Loucy (cell line): ENCODE measurements around the gene NIPAL3.

Experiments used
- EZH2phosphoT487 ChIP-seq: fragments of 200-600 bp; IDR thresholded peaks from 2 replicates; pipeline ENCODE4 v1.6.1; 2018; ENCODE audit warnings: antibody characterized with exemption, mild to moderate bottlenecking, moderate library complexity, borderline replicate concordance
- TF ChIP-seq, protein P1 (sequence below): fragments of 200-600 bp; sonication (generic); conservative IDR thresholded peaks from 2 replicates; pipeline ENCODE4 v1.5.1; 2014; ENCODE audit warnings: mild to moderate bottlenecking, antibody characterized with exemption, low read length

DNA sequence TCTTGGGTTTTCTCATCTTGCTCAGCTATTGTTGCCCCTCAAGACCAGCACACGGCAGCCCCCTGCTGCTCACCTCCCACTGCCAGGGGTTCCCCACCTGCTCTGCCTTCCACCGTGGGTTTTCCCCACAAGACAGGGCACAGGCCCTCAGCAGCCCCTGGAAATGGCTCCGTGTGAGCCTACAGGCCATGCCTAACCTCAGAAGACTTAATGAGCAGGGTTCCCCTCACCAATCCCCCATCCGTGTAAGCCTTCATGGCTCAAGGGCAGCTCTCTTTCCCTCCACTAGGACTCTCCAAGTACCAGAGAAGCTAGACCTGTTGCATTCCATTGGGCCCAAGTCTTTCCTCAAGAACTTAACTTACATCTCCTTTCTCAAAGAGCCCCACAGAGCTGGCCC is 68.6 kb downstream of the NIPAL3 start:
- TF ChIP-seq, protein P1, sequence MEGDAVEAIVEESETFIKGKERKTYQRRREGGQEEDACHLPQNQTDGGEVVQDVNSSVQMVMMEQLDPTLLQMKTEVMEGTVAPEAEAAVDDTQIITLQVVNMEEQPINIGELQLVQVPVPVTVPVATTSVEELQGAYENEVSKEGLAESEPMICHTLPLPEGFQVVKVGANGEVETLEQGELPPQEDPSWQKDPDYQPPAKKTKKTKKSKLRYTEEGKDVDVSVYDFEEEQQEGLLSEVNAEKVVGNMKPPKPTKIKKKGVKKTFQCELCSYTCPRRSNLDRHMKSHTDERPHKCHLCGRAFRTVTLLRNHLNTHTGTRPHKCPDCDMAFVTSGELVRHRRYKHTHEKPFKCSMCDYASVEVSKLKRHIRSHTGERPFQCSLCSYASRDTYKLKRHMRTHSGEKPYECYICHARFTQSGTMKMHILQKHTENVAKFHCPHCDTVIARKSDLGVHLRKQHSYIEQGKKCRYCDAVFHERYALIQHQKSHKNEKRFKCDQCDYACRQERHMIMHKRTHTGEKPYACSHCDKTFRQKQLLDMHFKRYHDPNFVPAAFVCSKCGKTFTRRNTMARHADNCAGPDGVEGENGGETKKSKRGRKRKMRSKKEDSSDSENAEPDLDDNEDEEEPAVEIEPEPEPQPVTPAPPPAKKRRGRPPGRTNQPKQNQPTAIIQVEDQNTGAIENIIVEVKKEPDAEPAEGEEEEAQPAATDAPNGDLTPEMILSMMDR: no peak
- no peak for TF ChIP-seq EZH2phosphoT487
